LoVo (cell line): Measurements from ENCODE around the gene IQCF5.
"Not testable (repeated sequence)": the region's sequence is repeated elsewhere in the genome, so short reads cannot be mapped to it uniquely, and the experiment has no call there.

Experiments
- DNase-seq: peaks from one replicate; pipeline ENCODE4 v3.0.0-alpha.2; 2016; ENCODE audit warnings: low spot score

Gene IQCF5

GRCh38 chr3:51868896-51869295 lies 6.5 kb downstream of the IQCF5 start:
- DNase-seq, result not testable (repeated sequence)

- DNase-seq, result no peak
These were observed 12.5 kb downstream of the IQCF5 start for GRCh38 chr3:51862886-51863285.

DNA sequence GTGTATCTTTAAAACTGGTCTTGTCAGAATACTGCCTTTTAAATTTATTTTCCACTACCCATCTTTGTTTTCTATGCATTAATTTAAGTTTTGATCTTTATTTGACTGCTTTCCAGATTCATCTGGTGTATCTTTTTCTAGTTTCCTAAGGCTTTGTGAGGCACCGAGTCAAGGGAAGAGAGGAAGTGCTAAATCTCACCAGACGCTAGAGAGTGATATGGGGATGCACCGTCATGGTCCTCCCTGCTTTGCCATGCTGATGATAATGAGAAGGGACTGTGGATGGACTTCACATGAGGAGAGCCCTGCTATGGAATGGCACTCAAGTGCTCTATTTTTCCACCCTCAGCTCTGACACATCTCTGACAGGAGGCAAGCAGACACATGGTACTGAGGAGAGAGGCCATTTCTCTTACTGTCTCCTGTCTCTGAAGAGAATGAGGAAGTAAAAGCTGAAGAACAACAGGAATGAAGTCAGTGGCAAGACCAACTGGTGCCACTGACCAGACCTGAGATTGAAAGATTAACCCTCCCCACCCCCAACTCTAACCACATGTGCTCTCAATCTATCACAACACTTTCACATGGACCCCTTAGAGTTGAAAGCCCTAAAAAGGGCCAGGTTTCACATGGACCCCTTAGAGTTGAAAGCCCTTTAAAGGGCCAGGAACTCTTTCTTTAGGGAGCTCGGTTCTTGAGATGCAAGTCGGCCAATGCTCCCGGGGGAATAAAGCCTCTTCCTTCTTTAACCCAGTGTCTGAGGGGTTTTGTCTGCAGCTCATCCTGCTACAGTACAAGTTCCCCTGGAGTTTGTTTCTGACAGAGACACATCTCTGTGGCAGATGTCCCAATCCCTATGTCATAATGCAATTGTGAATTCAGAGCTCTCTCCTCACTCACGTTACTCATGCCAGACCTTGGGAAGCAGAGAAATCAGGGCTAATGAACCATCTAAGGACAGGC lies 14.4 kb downstream of the IQCF5 start, which contains the start of gene IQCF2:
Gene IQCF2 (plus strand): TSS at position 913 of the 963 bp plus-strand sequence. CDS start 52 bp downstream, outside the sequence.
- no peak for DNase-seq

DNA sequence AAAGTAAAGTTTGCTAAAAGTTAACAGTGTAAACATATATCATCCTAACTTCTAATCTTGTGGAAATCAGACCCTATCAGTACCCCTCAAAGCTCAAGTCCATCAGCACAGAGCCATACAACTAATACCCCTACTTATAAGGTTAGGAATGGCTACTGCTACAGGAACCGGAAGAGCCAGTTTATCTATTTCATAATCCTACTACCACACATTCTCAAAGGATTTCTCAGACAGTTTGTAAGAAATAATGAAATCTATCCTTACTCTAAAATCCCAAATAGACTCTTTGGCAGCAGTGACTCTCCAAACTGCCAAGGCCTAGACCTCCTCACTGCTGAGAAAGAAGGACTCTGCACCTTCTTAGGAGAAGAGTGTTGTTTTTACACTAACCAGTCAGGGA lies 20.0 kb downstream of the IQCF5 start:
- DNase-seq, result not testable (repeated sequence)

DNA sequence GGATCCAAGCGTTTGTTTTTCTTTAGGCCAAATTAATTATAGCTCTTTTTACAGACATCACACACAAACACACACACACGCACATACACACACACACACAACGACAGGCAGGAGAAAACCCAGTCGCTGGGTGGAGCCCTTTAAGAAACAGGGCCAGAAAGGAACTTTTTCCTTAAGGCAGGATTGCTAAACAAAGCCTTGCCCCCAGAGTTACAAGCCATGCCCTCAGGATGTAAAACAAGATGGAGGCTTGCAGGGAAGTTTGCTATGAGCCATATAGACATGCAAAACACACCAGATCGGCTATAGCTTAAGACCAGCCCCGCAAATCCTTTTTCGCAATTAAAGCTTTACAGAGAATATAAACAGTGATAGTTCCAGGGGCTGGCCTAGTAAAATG lies 30.3 kb downstream of the IQCF5 start:
- DNase-seq, result no peak

- DNase-seq, result no peak
These were observed 38.8 kb downstream of the IQCF5 start for GRCh38 chr3:51836606-51837005.

DNA sequence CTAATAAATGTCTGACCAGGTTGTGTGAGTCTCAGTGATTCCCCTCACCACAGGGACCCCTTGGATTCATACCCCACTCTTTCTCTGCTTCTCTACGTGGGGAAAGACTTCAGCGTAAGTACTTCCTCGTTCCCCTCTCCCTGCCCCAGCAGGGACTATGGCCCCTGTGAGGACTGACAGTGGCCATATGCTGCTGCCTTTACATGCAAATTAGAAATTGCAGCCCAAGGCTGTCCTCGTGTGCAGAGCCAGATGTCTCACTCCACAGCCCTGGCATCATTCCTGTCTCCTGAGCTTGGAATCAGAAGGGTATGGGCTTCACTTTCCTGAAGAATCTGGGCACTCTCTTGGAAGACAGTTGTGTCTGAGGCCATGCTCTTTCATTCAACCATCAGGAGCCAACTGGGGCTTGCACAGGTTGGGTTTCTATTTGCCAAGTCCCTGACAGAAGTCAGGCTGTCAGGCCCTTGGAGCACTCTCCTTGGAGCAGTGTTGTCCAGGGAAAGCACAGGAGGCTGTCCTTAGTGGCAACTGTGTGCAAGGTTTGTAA lies 44.5 kb downstream of the IQCF5 start:
- DNase-seq, result no peak

GRCh38 chr3:51830345-51830744 lies 45.1 kb downstream of the IQCF5 start:
- DNase-seq, result no peak

DNA sequence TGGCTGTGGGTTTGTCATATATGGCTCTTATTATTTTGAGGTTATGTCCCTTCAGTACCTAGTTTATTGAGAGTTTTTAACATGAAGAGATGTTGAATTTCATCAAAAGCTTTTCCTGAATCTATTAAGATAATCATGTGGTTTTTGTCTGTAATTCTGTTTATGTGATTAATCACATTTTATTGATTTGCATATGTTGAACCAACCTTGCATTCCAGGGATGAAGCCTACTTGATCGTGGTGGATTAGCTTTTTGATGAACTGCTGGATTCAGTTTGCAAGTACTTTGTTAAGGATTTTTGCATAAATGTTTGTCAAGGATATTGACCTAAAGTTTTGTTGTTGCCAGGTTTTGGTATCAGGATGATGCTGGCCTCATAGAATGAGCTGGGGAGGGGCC lies 47.1 kb downstream of the IQCF5 start:
- DNase-seq, result no peak
